Hematopoietic multipotent progenitor cell treated with erythropoietin and hydrocortisone succinate and interleukin-3 and kit ligand, for 17 days (in vitro differentiated cells): ENCODE measurements around the gene KCNIP3.
"Not testable (repeated sequence)": the region's sequence is repeated elsewhere in the genome, so short reads cannot be mapped to it uniquely, and the experiment has no call there.

Source experiments
- DNase-seq: peaks from one replicate; pipeline ENCODE4 v3.0.0-alpha.2; 2015; ENCODE audit warnings: low spot score

KCNIP3 gene

DNA sequence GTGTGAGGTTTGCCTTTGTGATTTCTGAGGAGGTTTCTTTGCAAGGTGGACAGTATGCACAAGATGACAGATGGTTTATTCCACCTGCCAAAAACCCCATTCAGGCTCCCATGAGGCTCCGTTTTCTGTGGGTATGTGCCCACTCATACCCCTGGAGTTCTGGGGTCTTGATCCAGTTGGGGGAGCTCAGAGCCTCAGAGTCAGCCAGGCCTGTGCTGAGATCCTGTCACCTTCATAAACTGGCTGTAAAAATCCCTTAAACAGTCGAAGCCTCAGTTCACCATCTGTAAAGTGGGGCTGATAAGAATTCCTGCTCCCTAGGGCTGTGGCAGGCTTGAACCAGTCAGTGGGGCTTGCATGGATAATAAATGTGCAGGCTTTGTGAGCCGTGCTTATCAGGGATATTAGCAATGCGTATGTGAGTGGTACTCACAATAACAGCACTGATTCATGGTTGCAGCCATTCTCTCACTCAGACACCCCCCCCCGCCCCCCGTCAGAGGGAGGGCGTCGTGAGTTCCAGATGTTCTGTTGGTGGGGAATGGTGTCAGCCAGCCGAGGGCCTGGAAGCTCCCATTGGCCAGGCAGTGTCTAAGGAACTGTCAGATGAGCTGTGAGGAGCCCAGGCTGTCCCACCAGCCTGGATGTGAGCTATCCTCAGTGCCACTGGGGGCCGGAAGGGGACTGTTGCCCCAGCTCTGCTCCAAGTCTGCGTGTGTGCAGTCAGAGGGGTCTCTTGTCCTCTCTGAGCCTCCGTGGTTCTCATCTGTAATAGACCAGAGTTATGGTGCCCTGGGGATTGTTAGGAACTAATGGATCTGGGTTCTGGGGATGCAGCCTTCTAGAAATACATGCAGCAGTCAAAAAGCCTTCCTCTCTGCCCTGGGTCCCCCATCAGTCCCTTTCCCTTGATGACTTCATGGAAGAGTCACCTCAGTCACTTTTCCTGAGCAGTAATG, 51.7 kb downstream of the KCNIP3 start:
- no peak for DNase-seq

DNA sequence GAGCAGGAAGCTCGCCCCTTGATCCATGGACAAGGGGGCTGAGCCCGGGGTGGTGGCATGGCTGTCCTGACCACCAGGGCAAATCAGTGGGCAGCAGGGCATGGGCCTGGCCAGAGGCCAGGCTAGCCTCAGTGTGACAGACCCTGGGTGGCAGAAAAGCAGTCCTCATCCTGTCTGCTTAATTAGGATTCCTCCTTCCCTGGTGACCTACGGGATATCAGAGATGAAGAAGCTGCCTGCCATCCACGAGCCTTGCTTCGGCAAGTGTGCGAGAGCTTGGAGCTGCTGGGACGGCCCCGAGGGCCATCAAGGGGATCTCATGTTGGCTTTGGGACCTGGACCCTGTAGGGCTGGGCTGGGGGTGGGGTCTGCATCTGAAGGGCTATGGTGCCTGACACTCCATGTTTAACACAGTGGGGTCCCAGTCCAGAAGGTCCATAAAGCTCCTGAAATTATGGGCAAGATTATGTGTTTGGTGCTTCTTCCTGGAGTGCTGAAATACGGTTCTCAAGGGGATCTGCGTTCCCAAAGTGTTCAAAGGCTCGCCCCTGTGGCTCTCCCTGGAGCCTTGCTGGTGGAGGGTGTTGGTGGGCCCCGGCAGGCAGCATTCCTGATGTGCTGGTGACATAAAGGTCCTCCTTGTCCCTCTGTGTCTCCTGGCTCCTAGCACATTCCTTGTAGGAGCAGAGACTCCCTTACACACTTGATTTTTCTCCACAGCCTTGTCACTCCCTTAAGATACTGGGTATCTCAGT, 52.6 kb downstream of the KCNIP3 start:
- DNase-seq: no peak

GRCh38 chr2:95350368-95350767, 53.2 kb downstream of the KCNIP3 start:
- DNase-seq: no peak

- no peak for DNase-seq
These were observed 53.8 kb downstream of the KCNIP3 start for GRCh38 chr2:95350774-95351597.

DNA sequence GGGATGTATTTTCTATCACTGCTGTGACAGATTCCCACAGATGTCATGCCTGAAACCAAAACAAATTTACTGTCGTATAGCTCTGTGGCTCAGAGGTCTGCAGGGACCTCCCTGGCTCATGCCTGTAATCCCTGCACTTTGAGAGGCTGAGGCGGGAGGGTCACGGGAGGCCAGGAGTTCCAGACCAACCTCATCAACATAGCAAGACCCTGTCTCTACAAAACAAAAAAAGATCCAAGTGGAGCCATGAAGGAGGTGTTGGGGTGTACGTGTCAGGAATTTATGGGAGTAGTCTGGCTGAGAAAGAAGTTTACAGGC, 54.4 kb downstream of the KCNIP3 start:
- DNase-seq: no peak

GRCh38 chr2:95352310-95353054, 55.3 kb downstream of the KCNIP3 start:
- no peak for DNase-seq

- DNase-seq: no peak
These were observed 56.0 kb downstream of the KCNIP3 start for GRCh38 chr2:95353055-95353575.

- no peak for DNase-seq
These were observed 56.7 kb downstream of the KCNIP3 start for GRCh38 chr2:95353613-95354468.

- DNase-seq: no peak
These were observed 57.3 kb downstream of the KCNIP3 start for GRCh38 chr2:95354469-95354901.

- DNase-seq: no peak
These were observed 57.8 kb downstream of the KCNIP3 start for GRCh38 chr2:95354925-95355324.

GRCh38 chr2:95355486-95355885, 58.3 kb downstream of the KCNIP3 start:
- DNase-seq: not testable (repeated sequence)

DNA sequence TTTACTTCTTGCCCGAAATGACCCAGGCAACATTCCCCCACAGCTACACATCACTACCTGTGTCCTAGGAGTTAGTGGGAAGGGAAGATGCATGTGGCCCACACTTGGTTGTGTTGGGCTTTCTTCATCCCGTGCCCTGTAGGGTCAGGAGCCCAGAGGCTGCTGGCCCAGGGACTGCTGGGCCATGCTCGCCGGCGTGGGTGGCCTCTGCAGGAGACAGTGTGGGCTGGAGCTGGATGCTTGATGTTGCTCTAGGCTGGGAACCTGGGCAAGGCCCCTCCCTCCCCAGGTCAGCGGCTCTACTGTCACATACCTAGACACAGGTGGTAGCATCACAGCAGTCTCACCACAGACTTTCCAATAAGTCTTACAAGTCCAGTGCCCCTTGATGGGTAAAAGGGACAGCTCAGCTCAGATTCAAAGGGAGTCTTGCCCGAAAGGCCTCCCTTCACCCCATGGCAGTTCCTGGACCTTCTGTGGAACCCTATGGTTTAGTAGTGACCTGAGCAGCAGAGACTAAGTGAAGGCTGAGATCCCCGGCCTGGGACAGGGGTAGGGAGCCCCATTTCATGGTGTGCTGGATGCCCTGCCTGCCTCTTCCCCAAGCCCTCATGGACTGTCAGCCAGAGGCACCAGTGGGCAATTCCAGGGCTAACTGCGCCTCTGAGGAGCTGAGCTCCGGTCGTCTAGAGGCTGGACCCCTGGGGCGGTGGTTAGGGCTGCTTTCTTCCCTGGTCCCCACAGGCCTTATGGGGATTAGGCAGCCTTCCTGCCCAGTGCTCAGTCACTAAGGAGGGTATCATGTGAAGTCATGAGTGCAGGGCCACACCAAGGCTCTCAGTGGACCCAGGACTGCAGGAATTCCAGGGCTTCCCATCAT, 59.9 kb downstream of the KCNIP3 start:
- DNase-seq: no peak

DNA sequence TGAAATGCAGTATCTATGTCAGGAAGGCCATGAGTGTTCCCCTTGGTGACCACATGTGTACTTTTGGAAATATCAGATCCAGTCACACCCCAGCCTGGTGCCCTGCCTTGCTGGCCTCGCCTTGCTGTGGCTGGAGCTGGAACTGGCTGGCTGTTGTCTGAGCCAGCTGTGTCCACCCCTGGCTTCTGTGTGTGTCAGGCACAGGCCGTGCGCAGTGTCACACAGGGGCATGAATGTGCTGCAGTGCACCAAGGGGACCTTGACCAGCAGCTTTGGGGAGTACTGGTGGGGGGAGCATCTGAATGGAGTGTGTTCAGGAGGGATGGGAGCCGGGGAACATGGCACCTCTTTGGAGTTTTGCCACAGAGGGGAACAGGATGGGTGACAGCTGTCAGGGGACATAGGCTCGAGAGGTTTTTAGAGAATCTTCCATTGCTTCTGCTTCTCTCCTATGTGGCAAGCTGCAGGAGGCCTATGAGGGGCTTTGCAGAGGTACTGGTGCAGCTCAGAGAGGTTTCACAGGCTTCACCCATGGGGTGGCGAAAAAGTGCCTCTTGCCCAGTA, 60.7 kb downstream of the KCNIP3 start:
- no peak for DNase-seq

GRCh38 chr2:95359031-95359430, 61.9 kb downstream of the KCNIP3 start:
- no peak for DNase-seq

GRCh38 chr2:95359501-95359930, 62.4 kb downstream of the KCNIP3 start:
- DNase-seq: no peak

DNA sequence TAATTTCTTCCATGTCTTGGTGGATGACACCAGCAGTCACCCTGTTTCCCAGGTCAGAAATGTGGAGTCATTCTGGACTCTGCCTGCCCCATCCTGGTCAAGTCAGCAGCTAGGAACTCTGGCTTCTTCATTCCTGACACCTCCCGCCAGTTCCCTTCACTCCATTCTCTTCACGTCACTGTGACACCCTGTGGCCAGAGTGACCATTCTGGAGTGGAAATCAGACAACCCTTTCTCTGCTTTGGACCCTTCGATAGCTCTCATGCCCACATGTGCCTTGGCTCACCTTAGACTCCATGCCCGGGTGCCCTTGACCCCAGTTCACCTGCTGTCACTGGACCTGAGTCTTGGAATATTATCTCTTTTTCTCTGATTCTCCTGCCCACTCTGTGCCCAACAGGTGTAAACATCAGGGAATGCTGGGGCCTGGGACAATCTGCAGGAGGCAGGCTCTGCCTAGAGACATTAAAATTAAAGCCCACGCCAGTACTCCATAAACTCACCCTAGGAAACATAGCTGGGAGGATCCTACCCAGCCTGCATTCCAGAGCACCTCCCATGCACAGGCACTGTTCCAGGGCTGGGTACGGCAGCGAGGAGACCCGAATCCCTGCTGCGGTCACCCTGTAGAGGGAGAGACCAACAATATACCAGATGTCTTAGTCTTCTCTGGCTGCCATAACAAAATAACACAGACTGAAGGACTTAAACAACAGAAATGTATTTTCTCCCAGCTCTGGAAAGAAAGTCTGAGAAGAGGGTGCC, 64.3 kb downstream of the KCNIP3 start:
- DNase-seq: no peak

GRCh38 chr2:95362486-95362885, 65.3 kb downstream of the KCNIP3 start:
- DNase-seq: no peak

- DNase-seq: no peak
These were observed 69.4 kb downstream of the KCNIP3 start for GRCh38 chr2:95366514-95366913.
